Cardiac septum (tissue), 1 donor: ENCODE results near the gene LZTFL1. TPM values are rescaled to one million over a fixed set of nuclear protein-coding genes. Genes with fewer than 3 reads are reported as not detected.

Source experiments
- DNase-seq: peaks from one replicate; pipeline ENCODE4 v3.0.0-alpha.2; 2020; ENCODE audit warnings: low spot score
- intact Hi-C: fragments of 100-400 bp; cut with DNase I; formaldehyde crosslinking; loops from one replicate; pipeline ENCODE4 v1.14.0; 2022
- total RNA-seq: library from RNA; stranded (reverse); fragmentation: NEBNext Ultra II Directional; extraction: Animal tissue kit (Norgen Biotek cat#: 25700); gene quantifications from one replicate; pipeline ENCODE4 v1.2.1, GENCODE V29; 2021
- donor health status: DM: no; HTN: no; CAD: no.

LZTFL1 gene
- total RNA-seq, 1 donor from 2014 or later, result 6.0 TPM

GRCh38 chr3:45819543-45819942 is 22.4 kb downstream of the LZTFL1 start:
- intact Hi-C loops, result no loop called here

GRCh38 chr3:45817831-45818522 is 23.9 kb downstream of the LZTFL1 start:
- no peak for DNase-seq
- intact Hi-C loops, result no loop called here

More at GRCh38 chr3:45819543-45819942, 22.4 kb downstream of the LZTFL1 start:
- no peak for DNase-seq

- intact Hi-C loops, result no loop called here
- no peak for DNase-seq
Observed at GRCh38 chr3:45816544-45816943, 25.4 kb downstream of the LZTFL1 start.

- intact Hi-C loops, result no loop called here
- DNase-seq, result no peak
Observed at GRCh38 chr3:45814322-45814721, 27.6 kb downstream of the LZTFL1 start.

- no peak for DNase-seq
Observed at GRCh38 chr3:45807681-45808540, 34.0 kb downstream of the LZTFL1 start.

GRCh38 chr3:45807133-45807532 is 34.8 kb downstream of the LZTFL1 start:
- no peak for DNase-seq
- intact Hi-C loops, result no loop called here

More at GRCh38 chr3:45807681-45808540, 34.0 kb downstream of the LZTFL1 start:
- intact Hi-C loops, result no loop called here

GRCh38 chr3:45806072-45806471 is 35.8 kb downstream of the LZTFL1 start:
- intact Hi-C loops, result no loop called here

GRCh38 chr3:45803252-45803935 is 38.5 kb downstream of the LZTFL1 start:
- no peak for DNase-seq
- intact Hi-C loops, result no loop called here

More at GRCh38 chr3:45806072-45806471, 35.8 kb downstream of the LZTFL1 start:
- no peak for DNase-seq

GRCh38 chr3:45802146-45802545 is 39.8 kb downstream of the LZTFL1 start:
- DNase-seq, result no peak
- intact Hi-C loops, result no loop called here

- DNase-seq, result no peak
- intact Hi-C loops, result no loop called here
Observed at GRCh38 chr3:45800611-45801010, 41.3 kb downstream of the LZTFL1 start.

- intact Hi-C loops, result no loop called here
- DNase-seq, result no peak
Observed at GRCh38 chr3:45799586-45799985, 42.3 kb downstream of the LZTFL1 start.

GRCh38 chr3:45798034-45798433 is 43.9 kb downstream of the LZTFL1 start:
- intact Hi-C loops, result no loop called here
- no peak for DNase-seq

- intact Hi-C loops, result no loop called here
- no peak for DNase-seq
Observed at GRCh38 chr3:45796902-45797637, 44.8 kb downstream of the LZTFL1 start.

GRCh38 chr3:45795882-45796765 is 45.8 kb downstream of the LZTFL1 start, which contains the start of gene SLC6A20:
TSS of gene SLC6A20 (minus strand) at chr3:45796536. CDS start at chr3:45796419, 117 bp downstream.
- intact Hi-C loops, result no loop called here
- no peak for DNase-seq

- DNase-seq, result no peak
- intact Hi-C loops, result no loop called here
Observed at GRCh38 chr3:45795509-45795881, 46.4 kb downstream of the LZTFL1 start.

- no peak for DNase-seq
- intact Hi-C loops, result no loop called here
Observed at GRCh38 chr3:45794660-45795059, 47.3 kb downstream of the LZTFL1 start.

GRCh38 chr3:45794177-45794560 is 47.8 kb downstream of the LZTFL1 start:
- intact Hi-C loops, result no loop called here

GRCh38 chr3:45793482-45794176 is 48.3 kb downstream of the LZTFL1 start:
- no peak for DNase-seq
- intact Hi-C loops, result no loop called here

More at GRCh38 chr3:45794177-45794560, 47.8 kb downstream of the LZTFL1 start:
- DNase-seq, result no peak
